ENCODE results near the gene CAD. TPM values are rescaled to one million over a fixed set of nuclear protein-coding genes. Genes with fewer than 3 reads are reported as not detected.

The CAD gene
- total RNA-seq, 1 donor from 2014 or later: 51.2 TPM

DNA sequence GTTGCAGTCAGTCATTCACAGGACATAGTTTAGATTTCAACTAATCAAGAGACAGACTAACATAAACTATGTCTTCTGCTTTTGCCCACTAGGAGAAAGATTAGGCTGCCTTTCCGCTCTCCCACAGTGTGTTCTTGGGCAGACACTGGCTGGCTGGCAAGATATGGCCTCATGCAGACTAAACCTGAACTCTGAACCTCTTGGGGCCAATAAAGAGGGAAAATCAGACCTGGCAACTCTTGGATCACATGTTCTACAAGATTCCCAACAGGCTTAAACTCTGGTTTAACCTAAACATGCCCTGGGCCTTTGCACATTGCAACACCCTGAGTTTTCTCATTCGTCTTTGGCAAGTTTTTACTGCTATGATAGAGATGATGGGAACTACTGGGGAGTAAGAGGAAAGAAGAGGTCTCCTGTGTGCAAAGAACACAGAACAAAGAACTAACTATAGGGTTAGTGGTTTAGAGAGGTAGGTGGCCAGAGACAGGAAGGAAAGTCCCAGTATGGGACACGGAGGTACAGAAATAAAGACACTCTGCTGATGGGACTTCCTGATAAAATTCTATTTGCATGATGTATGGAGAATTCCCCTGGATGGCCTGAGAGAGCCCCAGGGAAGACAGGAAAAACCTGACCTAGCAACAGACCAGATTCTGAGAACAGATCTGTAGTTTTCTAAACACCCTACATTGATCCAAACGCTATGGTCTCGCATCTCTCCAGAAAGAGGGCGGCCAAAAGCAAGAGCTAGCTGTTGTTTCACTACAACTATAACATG is 7.4 kb upstream of the CAD start:
- Histone ChIP-seq H3K36me3 (ENCODE audit: insufficient read depth, low read length) (peaks cover 22% of the 10 kb centered on the region), H4K20me1 (ENCODE audit: insufficient read depth, low read length) (peaks cover 10% of the 10 kb centered on the region), H3K4me2 (ENCODE audit: low read length) (no peak overlapping the region), H3K9ac (ENCODE audit: low read length) (no peak overlapping the region), H2AFZ (ENCODE audit: low read depth, low read length) (no peak overlapping the region), H3K4me1 (ENCODE audit: insufficient read depth, low read length) (peaks cover 12% of the 10 kb centered on the region), H3K27ac (ENCODE audit: low read depth, low read length) (no peak overlapping the region), H3K9me3 (ENCODE audit: insufficient read depth, low read depth, low read length) (no peaks in the 10 kb centered on the region), H3K4me3 (ENCODE audit: insufficient read depth, low read depth, low read length) (no peak overlapping the region), H3K79me2 (ENCODE audit: insufficient read depth, low read length) (peaks cover 17% of the 10 kb centered on the region), H3K27me3 (ENCODE audit: insufficient read depth, low read length) (no peaks in the 10 kb centered on the region)
- H3K4me1 Mint-ChIP-seq (ENCODE audit: low read depth, unreplicated experiment): peaks cover 20% of the 10 kb centered on the region
- H3K9me3 Mint-ChIP-seq (ENCODE audit: unreplicated experiment): no peaks in the 10 kb centered on the region
- no peak overlapping the region for H3K27ac Mint-ChIP-seq (ENCODE audit: unreplicated experiment)
- no peak for FAIRE-seq
- no peaks in the 10 kb centered on the region for H3K27me3 Mint-ChIP-seq (ENCODE audit: low read depth, unreplicated experiment)
- H3K36me3 Mint-ChIP-seq (ENCODE audit: low read depth, unreplicated experiment): peaks cover 26% of the 10 kb centered on the region
- H3K4me3 Mint-ChIP-seq (ENCODE audit: unreplicated experiment): peak overlapping the region; percentile 80
- TF ChIP-seq, protein P1, sequence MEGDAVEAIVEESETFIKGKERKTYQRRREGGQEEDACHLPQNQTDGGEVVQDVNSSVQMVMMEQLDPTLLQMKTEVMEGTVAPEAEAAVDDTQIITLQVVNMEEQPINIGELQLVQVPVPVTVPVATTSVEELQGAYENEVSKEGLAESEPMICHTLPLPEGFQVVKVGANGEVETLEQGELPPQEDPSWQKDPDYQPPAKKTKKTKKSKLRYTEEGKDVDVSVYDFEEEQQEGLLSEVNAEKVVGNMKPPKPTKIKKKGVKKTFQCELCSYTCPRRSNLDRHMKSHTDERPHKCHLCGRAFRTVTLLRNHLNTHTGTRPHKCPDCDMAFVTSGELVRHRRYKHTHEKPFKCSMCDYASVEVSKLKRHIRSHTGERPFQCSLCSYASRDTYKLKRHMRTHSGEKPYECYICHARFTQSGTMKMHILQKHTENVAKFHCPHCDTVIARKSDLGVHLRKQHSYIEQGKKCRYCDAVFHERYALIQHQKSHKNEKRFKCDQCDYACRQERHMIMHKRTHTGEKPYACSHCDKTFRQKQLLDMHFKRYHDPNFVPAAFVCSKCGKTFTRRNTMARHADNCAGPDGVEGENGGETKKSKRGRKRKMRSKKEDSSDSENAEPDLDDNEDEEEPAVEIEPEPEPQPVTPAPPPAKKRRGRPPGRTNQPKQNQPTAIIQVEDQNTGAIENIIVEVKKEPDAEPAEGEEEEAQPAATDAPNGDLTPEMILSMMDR (IDR thresholded peaks at IDR 0.05; ENCODE audit: insufficient read depth, low read depth, low read length): no peak
- no peak for TF ChIP-seq EZH2 (IDR thresholded peaks at IDR 0.05; ENCODE audit: insufficient read depth, low read length)
- no peak for DNase-seq (ENCODE audit: low read depth)

DNA sequence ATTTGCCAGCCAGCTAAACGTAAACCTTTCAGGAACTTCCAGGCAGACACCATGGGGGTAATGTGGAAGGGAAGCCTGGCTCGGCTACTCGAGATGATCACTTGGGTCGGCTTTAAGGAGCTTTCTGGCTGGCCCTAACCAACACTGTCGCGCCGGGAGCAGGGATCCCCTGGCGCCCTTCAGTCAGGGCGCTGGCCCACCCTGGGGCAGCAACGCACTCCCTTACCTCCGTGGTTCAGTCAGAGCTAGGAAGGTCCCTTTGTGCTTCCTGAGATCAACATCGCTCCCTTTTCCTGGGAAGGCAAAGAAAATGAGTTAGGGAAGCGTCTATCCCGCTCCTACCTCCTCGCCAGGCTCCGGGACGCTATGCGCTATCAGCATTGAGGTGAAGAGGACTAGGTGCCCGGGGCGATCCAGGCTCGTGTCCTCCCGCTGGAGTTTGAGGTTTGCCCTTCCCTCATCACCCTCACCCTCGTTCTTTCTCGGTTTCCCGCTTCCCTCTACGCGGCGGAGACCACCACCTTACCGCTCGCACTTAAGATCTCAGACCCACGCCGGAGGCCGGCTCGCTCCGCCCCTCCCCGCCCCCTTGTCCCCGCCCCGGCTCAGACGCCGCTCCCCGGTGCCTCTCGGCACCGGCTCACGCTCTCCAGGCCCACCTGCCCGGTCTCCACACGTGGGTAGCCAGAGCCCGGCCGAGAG is 5.8 kb upstream of the CAD start:
- Histone ChIP-seq H2AFZ (ENCODE audit: low read depth, low read length) (peak overlapping the region; percentile 85), H3K4me1 (ENCODE audit: insufficient read depth, low read length) (peaks cover 12% of the 10 kb centered on the region), H3K36me3 (ENCODE audit: insufficient read depth, low read length) (peaks cover 21% of the 10 kb centered on the region), H3K79me2 (ENCODE audit: insufficient read depth, low read length) (peaks cover 17% of the 10 kb centered on the region), H3K4me2 (ENCODE audit: low read length) (peak overlapping the region; percentile 90), H3K27ac (ENCODE audit: low read depth, low read length) (peak overlapping the region; percentile 24), H3K9me3 (ENCODE audit: insufficient read depth, low read depth, low read length) (no peaks in the 10 kb centered on the region), H4K20me1 (ENCODE audit: insufficient read depth, low read length) (peaks cover 9% of the 10 kb centered on the region), H3K9ac (ENCODE audit: low read length) (peak overlapping the region; percentile 93), H3K4me3 (ENCODE audit: insufficient read depth, low read depth, low read length) (peak overlapping the region; percentile 80), H3K27me3 (ENCODE audit: insufficient read depth, low read length) (no peaks in the 10 kb centered on the region)
- TF ChIP-seq EZH2 (IDR thresholded peaks at IDR 0.05; ENCODE audit: insufficient read depth, low read length): no peak
- TF ChIP-seq, protein P1 (IDR thresholded peaks at IDR 0.05; ENCODE audit: insufficient read depth, low read depth, low read length): no peak
- Mint-ChIP-seq H3K4me3 (ENCODE audit: unreplicated experiment) (peak overlapping the region; percentile 91), H3K4me1 (ENCODE audit: low read depth, unreplicated experiment) (peaks cover 20% of the 10 kb centered on the region), H3K9me3 (ENCODE audit: unreplicated experiment) (no peaks in the 10 kb centered on the region), H3K27me3 (ENCODE audit: low read depth, unreplicated experiment) (no peaks in the 10 kb centered on the region), H3K36me3 (ENCODE audit: low read depth, unreplicated experiment) (peaks cover 17% of the 10 kb centered on the region), H3K27ac (ENCODE audit: unreplicated experiment) (peak overlapping the region; percentile 69)
- DNase-seq (ENCODE audit: low read depth) (no peak), FAIRE-seq (no peak)

All from astrocyte (in vitro differentiated cells and primary cell).